Measurements from ENCODE around the gene SMARCA4.

SMARCA4 gene

GRCh38 chr19:10927730-10928562 lies 32.9 kb upstream of the SMARCA4 start:
- H3K4me3 ChIP-seq (ENCODE audit: low read length in 2 of 2) = peak overlapping the region; percentile 83 to 97
- peak overlapping the region; percentile 91 for H3K9ac ChIP-seq (ENCODE audit: low read depth, low read length, poor library complexity)
- H3K79me1 ChIP-seq (ENCODE audit: low read depth, low read length) = peaks cover 15% of the 10 kb centered on the region
- H3K4me1 ChIP-seq (ENCODE audit: control insufficient read depth in 2 of 2, insufficient read depth in 1 of 2, low read depth in 1 of 2, low read length in 2 of 2) = peaks cover 10 to 13% of the 10 kb centered on the region in 2 donors
- no peak overlapping the region for H3K27ac ChIP-seq (replicated peaks; ENCODE audit: low read length)
- H3K23ac ChIP-seq (ENCODE audit: low read depth, low read length, poor library complexity) = peak overlapping the region; percentile 93
- H3K4ac ChIP-seq (ENCODE audit: low read length) = no peak overlapping the region
- peak overlapping the region; percentile 69 for H2BK15ac ChIP-seq (ENCODE audit: low read length)
- H3K14ac ChIP-seq (ENCODE audit: low read length) = no peak overlapping the region
- H3K9me3 ChIP-seq (replicated peaks in 1 of 2; ENCODE audit: control insufficient read depth in 2 of 2, insufficient read depth in 1 of 2, low read depth in 1 of 2, low read length in 2 of 2) = no peaks in the 10 kb centered on the region
- H4K8ac ChIP-seq (ENCODE audit: low read depth, low read length) = no peak overlapping the region
- no peak overlapping the region for H2BK12ac ChIP-seq (ENCODE audit: low read length)
- no peaks in the 10 kb centered on the region for H3K27me3 ChIP-seq (ENCODE audit: control insufficient read depth in 3 of 3, insufficient read depth in 3 of 3, low read depth in 1 of 3, low read length in 3 of 3)
- no CpG with 5 or more reads among the region's 47 CpGs for WGBS, 2 donors (ENCODE audit: extremely low coverage in 2 of 2, insufficient read length in 2 of 2, insufficient replicate concordance in 1 of 2)
- H3K36me3 ChIP-seq (replicated peaks in 1 of 2; ENCODE audit: control insufficient read depth in 2 of 2, insufficient read depth in 2 of 2, low read length in 2 of 2) = peaks cover 19 to 54% of the 10 kb centered on the region in 2 donors
- H2AFZ ChIP-seq (ENCODE audit: low read length) = peak overlapping the region; percentile 92
- H4K91ac ChIP-seq (ENCODE audit: low read depth, low read length, poor library complexity) = no peak overlapping the region
- no peak overlapping the region for H2BK120ac ChIP-seq (ENCODE audit: low read depth, low read length)
- H2BK5ac ChIP-seq (ENCODE audit: low read length) = peak overlapping the region; percentile 24
- H3K4me2 ChIP-seq (ENCODE audit: insufficient read depth, low read length, poor library complexity, severe bottlenecking) = peak overlapping the region; percentile 89
- no peak for DNase-seq (ENCODE audit: low spot score)
- peak overlapping the region; percentile 84 for H2AK5ac ChIP-seq (ENCODE audit: low read depth, low read length)
- H3K18ac ChIP-seq (ENCODE audit: low read length) = peak overlapping the region; percentile 83

- H2BK15ac ChIP-seq (ENCODE audit: low read length) = peak within 1 kb of the TSS; percentile 69
- peak within 1 kb of the TSS; percentile 95 to 97 for H3K4me3 ChIP-seq (ENCODE audit: low read length in 2 of 2)
- H2BK120ac ChIP-seq (ENCODE audit: low read depth, low read length) = no peak within 1 kb of the TSS
- H3K4me1 ChIP-seq (ENCODE audit: control insufficient read depth in 2 of 2, insufficient read depth in 1 of 2, low read depth in 1 of 2, low read length in 2 of 2) = peaks cover 10 to 13% of the 10 kb centered on the region in 2 donors
- peak within 1 kb of the TSS; percentile 65 for H4K8ac ChIP-seq (ENCODE audit: low read depth, low read length)
- H3K18ac ChIP-seq (ENCODE audit: low read length) = peak within 1 kb of the TSS; percentile 91
- peak within 1 kb of the TSS; percentile 92 for H2AFZ ChIP-seq (ENCODE audit: low read length)
- peak within 1 kb of the TSS; percentile 91 for H3K4me2 ChIP-seq (ENCODE audit: insufficient read depth, low read length, poor library complexity, severe bottlenecking)
- peak within 1 kb of the TSS; percentile 93 for H3K23ac ChIP-seq (ENCODE audit: low read depth, low read length, poor library complexity)
- no peak within 1 kb of the TSS for H3K27ac ChIP-seq (replicated peaks; ENCODE audit: low read length)
- H3K36me3 ChIP-seq (replicated peaks in 1 of 2; ENCODE audit: control insufficient read depth in 2 of 2, insufficient read depth in 2 of 2, low read length in 2 of 2) = peaks cover 13 to 53% of the 10 kb centered on the region in 2 donors
- no CpG with 5 or more reads among the region's 96 CpGs for WGBS, 2 donors (ENCODE audit: extremely low coverage in 2 of 2, insufficient read length in 2 of 2, insufficient replicate concordance in 1 of 2)
- H3K4ac ChIP-seq (ENCODE audit: low read length) = peak within 1 kb of the TSS; percentile 89
- peak within 1 kb of the TSS; percentile 98 for H2AK5ac ChIP-seq (ENCODE audit: low read depth, low read length)
- DNase-seq (ENCODE audit: low spot score) = peak; percentile 98
- H3K9ac ChIP-seq (ENCODE audit: low read depth, low read length, poor library complexity) = peak within 1 kb of the TSS; percentile 98
- no peaks in the 10 kb centered on the region for H3K9me3 ChIP-seq (replicated peaks in 1 of 2; ENCODE audit: control insufficient read depth in 2 of 2, insufficient read depth in 1 of 2, low read depth in 1 of 2, low read length in 2 of 2)
- H4K91ac ChIP-seq (ENCODE audit: low read depth, low read length, poor library complexity) = no peak within 1 kb of the TSS
- peak within 1 kb of the TSS; percentile 73 for H2BK12ac ChIP-seq (ENCODE audit: low read length)
- H3K14ac ChIP-seq (ENCODE audit: low read length) = peak within 1 kb of the TSS; percentile 89
- H2BK5ac ChIP-seq (ENCODE audit: low read length) = peak within 1 kb of the TSS; percentile 39
- peaks cover 13% of the 10 kb centered on the region for H3K79me1 ChIP-seq (ENCODE audit: low read depth, low read length)
- no peaks in the 10 kb centered on the region for H3K27me3 ChIP-seq (ENCODE audit: control insufficient read depth in 3 of 3, insufficient read depth in 3 of 3, low read depth in 1 of 3, low read length in 3 of 3)
Measured at GRCh38 chr19:10928563-10929401, 32.0 kb upstream of the SMARCA4 start, which contains the start of the genes TIMM29 and YIPF2. Gene TIMM29, plus strand, starts transcription at chr19:10928811. Its CDS starts 12 bp downstream, at chr19:10928823. Gene YIPF2, minus strand, starts transcription at chr19:10928639. Its CDS starts 229 bp downstream, at chr19:10928410.

GRCh38 chr19:10929402-10929794 lies 31.4 kb upstream of the SMARCA4 start:
- Histone ChIP-seq H2BK5ac (ENCODE audit: low read length) (peak overlapping the region; percentile 35), H2AK5ac (ENCODE audit: low read depth, low read length) (peak overlapping the region; percentile 98), H3K4ac (ENCODE audit: low read length) (peak overlapping the region; percentile 89), H3K27me3 (ENCODE audit: control insufficient read depth in 3 of 3, insufficient read depth in 3 of 3, low read depth in 1 of 3, low read length in 3 of 3) (no peaks in the 10 kb centered on the region), H2BK12ac (ENCODE audit: low read length) (peak overlapping the region; percentile 73), H3K9ac (ENCODE audit: low read depth, low read length, poor library complexity) (peak overlapping the region; percentile 98), H3K36me3 (replicated peaks in 1 of 2; ENCODE audit: control insufficient read depth in 2 of 2, insufficient read depth in 2 of 2, low read length in 2 of 2) (peaks cover 7 to 47% of the 10 kb centered on the region in 2 donors), H3K4me2 (ENCODE audit: insufficient read depth, low read length, poor library complexity, severe bottlenecking) (peak overlapping the region; percentile 91), H2AFZ (ENCODE audit: low read length) (no peak overlapping the region), H2BK120ac (ENCODE audit: low read depth, low read length) (no peak overlapping the region), H3K4me3 (ENCODE audit: low read length in 2 of 2) (peak overlapping the region; percentile 95 to 97), H3K9me3 (replicated peaks in 1 of 2; ENCODE audit: control insufficient read depth in 2 of 2, insufficient read depth in 1 of 2, low read depth in 1 of 2, low read length in 2 of 2) (no peaks in the 10 kb centered on the region), H3K27ac (replicated peaks; ENCODE audit: low read length) (no peak overlapping the region), H3K79me1 (ENCODE audit: low read depth, low read length) (peaks cover 13% of the 10 kb centered on the region), H3K18ac (ENCODE audit: low read length) (peak overlapping the region; percentile 91), H4K8ac (ENCODE audit: low read depth, low read length) (peak overlapping the region; percentile 65), H4K91ac (ENCODE audit: low read depth, low read length, poor library complexity) (no peak overlapping the region), H3K4me1 (ENCODE audit: control insufficient read depth in 2 of 2, insufficient read depth in 1 of 2, low read depth in 1 of 2, low read length in 2 of 2) (peaks cover 10 to 13% of the 10 kb centered on the region in 2 donors), H3K14ac (ENCODE audit: low read length) (peak overlapping the region; percentile 89), H3K23ac (ENCODE audit: low read depth, low read length, poor library complexity) (peak overlapping the region; percentile 93), H2BK15ac (ENCODE audit: low read length) (no peak overlapping the region)
- WGBS, 2 donors (ENCODE audit: extremely low coverage in 2 of 2, insufficient read length in 2 of 2, insufficient replicate concordance in 1 of 2) = no CpG with 5 or more reads among the region's 27 CpGs
- no peak for DNase-seq (ENCODE audit: low spot score)

Measured in neuronal stem cell (in vitro differentiated cells).